K562 (cell line): Measurements from ENCODE around the gene AICDA. TPM values are rescaled to one million over a fixed set of nuclear protein-coding genes. Genes with fewer than 3 reads are reported as not detected.

Source experiments
- ATAC-seq: fragments of 200-7000 bp; cut with Tn5 transposase; 3 replicates; pipeline ENCODE4 v1.9.1; 2020; ENCODE audit warnings: moderate library complexity
- BruUV-seq: library from RNA; stranded (reverse); fragments of 400-500 nt; replicated peaks from 2 replicates; lab custom pipeline; 2021; lab: Mats Ljungman, UMichigan
- CTCF ChIA-PET: fragments of 300-600 bp; formaldehyde crosslinking; extraction: SDS; loops from one replicate; lab custom pipeline; 2021; ENCODE audit warnings: low intra/inter-chr PET ratio; lab: Yijun Ruan, JAX
- POLR2A ChIA-PET: fragments of 300-600, 350-650 bp; sonication (Branson Sonifier 250); formaldehyde crosslinking; extraction: SDS; loops from one replicate; lab custom pipeline; 2021; ENCODE audit warnings: antibody characterized with exemption, inconsistent platforms; lab: Yijun Ruan, JAX
- DNase-seq, 4 experiments: peaks; one replicate each; pipeline versions ENCODE4 v3.0.0 to v3.0.0-alpha.2; 2011 to 2018; ENCODE audit warnings: low spot score in 3 of 4, mixed read lengths in 3 of 4; ENCODE audit errors: extremely low read depth in 1 of 4
- FAIRE-seq: peaks from 2 replicates; lab custom pipeline; 2011; peaks lifted over from hg19 to GRCh38; lab: Jason Lieb, UNC
- H2AFZ ChIP-seq: 2 replicates; pipeline ENCODE4 v1.6.0; 2011; ENCODE audit warnings: low read depth, low read length, control low read depth, inconsistent platforms
- H3K27ac ChIP-seq: fragments of 200-600 bp; 3 replicates; pipeline ENCODE4 v1.8.0; 2011; ENCODE audit warnings: low read depth, mild to moderate bottlenecking, control low read depth, inconsistent platforms, low read length, moderate library complexity, mixed read lengths; ENCODE audit errors: extremely low read depth
- H3K27me3 ChIP-seq, 2 experiments: fragments of 300-600 bp in 1 of 2; 2 replicates in 1 of 2; 3 replicates in 1 of 2; pipeline versions ENCODE4 v1.6.0 to v1.8.0; 2011; ENCODE audit warnings: inconsistent platforms in 2 of 2, low read length in 2 of 2, mild to moderate bottlenecking in 1 of 2, mixed read lengths in 1 of 2, moderate library complexity in 1 of 2; ENCODE audit not compliant: control insufficient read depth in 2 of 2, insufficient read depth in 2 of 2
- H3K36me3 ChIP-seq: fragments of 300-600 bp; 3 replicates; pipeline ENCODE4 v1.8.0; 2011; ENCODE audit warnings: mild to moderate bottlenecking, low read length, inconsistent platforms; ENCODE audit not compliant: control insufficient read depth, insufficient read depth
- H3K4me1 ChIP-seq, 2 experiments: fragments of 200-600 bp in 1 of 2; replicated peaks in 1 of 2; 2 replicates in 1 of 2; 3 replicates in 1 of 2; pipeline versions ENCODE4 v1.5.1 to v1.8.0; 2011; ENCODE audit warnings: inconsistent platforms in 2 of 2, low read length in 2 of 2, mild to moderate bottlenecking in 1 of 2, mixed read lengths in 1 of 2, moderate library complexity in 1 of 2; ENCODE audit not compliant: control insufficient read depth in 2 of 2, insufficient read depth in 2 of 2
- H3K4me2 ChIP-seq: 2 replicates; pipeline ENCODE4 v1.6.1; 2011; ENCODE audit warnings: low read length, control low read depth, inconsistent platforms, mixed read lengths; ENCODE audit not compliant: insufficient read depth
- H3K4me3 ChIP-seq: fragments of 200-600 bp; sonication (generic), shearing (Covaris generic); 2 replicates; pipeline ENCODE4 v1.5.1; 2016; ENCODE audit warnings: control low read depth, inconsistent platforms
- H3K79me2 ChIP-seq: fragments of 200-600 bp; 3 replicates; pipeline ENCODE4 v1.8.0; 2011; ENCODE audit warnings: low read length, inconsistent platforms; ENCODE audit not compliant: control insufficient read depth, insufficient read depth
- H3K9ac ChIP-seq, 2 experiments: 2 replicates each; pipeline versions ENCODE4 v1.6.0 to v1.6.1; 2011; ENCODE audit warnings: low read depth in 2 of 2, low read length in 2 of 2, control low read depth in 1 of 2, inconsistent platforms in 1 of 2, mild to moderate bottlenecking in 1 of 2, mixed read lengths in 1 of 2; ENCODE audit not compliant: insufficient read depth in 1 of 2
- H3K9me1 ChIP-seq: one replicate; pipeline ENCODE4 v1.6.0; 2011; ENCODE audit warnings: inconsistent platforms, mild to moderate bottlenecking, low read length, moderate library complexity; ENCODE audit not compliant: control insufficient read depth, insufficient read depth
- H3K9me3 ChIP-seq: replicated peaks from 2 replicates; pipeline ENCODE4 v1.5.1; 2011; ENCODE audit warnings: low read depth, low read length, inconsistent platforms; ENCODE audit not compliant: control insufficient read depth, insufficient read depth
- H4K20me1 ChIP-seq: replicated peaks from 2 replicates; pipeline ENCODE4 v1.6.1; 2011; ENCODE audit warnings: low read length, inconsistent platforms, mixed read lengths; ENCODE audit not compliant: control insufficient read depth, insufficient read depth
- DACH1 ChIP-seq: fragments of 450-650 bp; IDR thresholded peaks from 2 replicates; pipeline ENCODE4 v1.6.1; 2018; ENCODE audit not compliant: partially characterized antibody
- E4F1 ChIP-seq: fragments of 250-450 bp; sonication (Bioruptor Pico); IDR thresholded peaks from 2 replicates; pipeline ENCODE4 v1.5.0; 2021; ENCODE audit warnings: mild to moderate bottlenecking, borderline replicate concordance
- ETV6 ChIP-seq, 3 experiments: fragments of 150-350 bp in 1 of 3; sonication (generic) in 1 of 3; formaldehyde crosslinking in 1 of 3; IDR thresholded peaks; 2 replicates each; pipeline versions ENCODE4 v1.6.1 to v1.8.0; 2014 to 2022; ENCODE audit warnings: borderline replicate concordance in 2 of 3, low read depth in 2 of 3, antibody characterized with exemption in 1 of 3, low read length in 1 of 3, mild to moderate bottlenecking in 1 of 3, missing genetic modification reagents in 1 of 3
- SAFB ChIP-seq: fragments of 200-400 bp; formaldehyde crosslinking; IDR thresholded peaks from 2 replicates; pipeline ENCODE4 v1.6.1; 2017; ENCODE audit warnings: low read depth, low read length, borderline replicate concordance
- SMARCA4 ChIP-seq: fragments of 450-650 bp; IDR thresholded peaks from 2 replicates; pipeline ENCODE4 v1.6.1; 2016
- STAT6 ChIP-seq: sonication (generic); formaldehyde crosslinking; IDR thresholded peaks from 2 replicates; pipeline ENCODE4 v1.8.1; 2023; ENCODE audit warnings: mild to moderate bottlenecking, missing genetic modification reagents
- SUPT5H ChIP-seq: fragments of 450-650 bp; IDR thresholded peaks from 2 replicates; pipeline ENCODE4 v1.6.1; 2016
- TCFL5 ChIP-seq: fragments of 250-450 bp; sonication (Bioruptor Pico); conservative IDR thresholded peaks from 2 replicates; pipeline ENCODE4 v1.6.1; 2021; ENCODE audit warnings: mild to moderate bottlenecking, moderate library complexity, matching md5 sums
- TSC22D4 ChIP-seq: fragments of 450-650 bp; IDR thresholded peaks from 2 replicates; pipeline ENCODE4 v1.6.1; 2016; ENCODE audit warnings: missing genetic modification characterization, missing biosample characterization, control low read depth
- ZBTB12 ChIP-seq: fragments of 250-450 bp; sonication (Bioruptor Pico); IDR thresholded peaks from 2 replicates; pipeline ENCODE4 v1.4.0; 2020
- ZBTB8A ChIP-seq: fragments of 450-650 bp; IDR thresholded peaks from 2 replicates; pipeline ENCODE4 v1.6.1; 2018; ENCODE audit warnings: mild to moderate bottlenecking, moderate library complexity; ENCODE audit not compliant: partially characterized antibody
- ZNF785 ChIP-seq: fragments of 250-450 bp; sonication (Bioruptor Pico); IDR thresholded peaks from 2 replicates; pipeline ENCODE4 v1.4.0; 2020; ENCODE audit warnings: mild to moderate bottlenecking
- WGBS: fragments of 100-300 bp; shearing (Covaris generic); methylation state at CpG from one replicate; pipeline ENCODE4 v1.1.6; 2016; ENCODE audit warnings: low coverage, mixed read lengths; ENCODE audit not compliant: insufficient coverage; ENCODE audit errors: missing lambda C conversion rate; 5-methylcytosine and 5-hydroxymethylcytosine counted together
- in situ Hi-C: fragments of 300-500 bp; cut with MboI; formaldehyde crosslinking; loops from 4 replicates; pipeline ENCODE4 v1.15.0; 2018; ENCODE audit warnings: inconsistent platforms, mixed read lengths
- intact Hi-C: fragments of 100-400 bp; cut with micrococcal nuclease; formaldehyde crosslinking; loops from 2 replicates; pipeline ENCODE4 v1.14.2; 2022
- polyA plus RNA-seq, 8 experiments: library from polyadenylated mRNA; depleted of rRNA in 4 of 8; stranded (reverse) in 5 of 8; unstranded in 3 of 8; fragments of >200 nt; fragmentation: Nextera tagmentation in 2 of 8; fragmentation: Illumina TruSeq in 1 of 8; extraction: Ambion mirVana in 2 of 8; extraction: Trizol in 1 of 8; gene quantifications; 2 replicates each; pipeline versions ENCODE4 v1.2.1 to v1.2.3, GENCODE V29; 2011 to 2014; ENCODE audit warnings: inconsistent platforms in 1 of 8, missing spikeins in 1 of 8
- total RNA-seq, 7 experiments: library from RNA; depleted of rRNA in 6 of 7; stranded (reverse); fragments of >200 nt in 6 of 7; fragmentation: Illumina TruSeq in 2 of 7; extraction: Trizol in 2 of 7; gene quantifications; 2 replicates each; pipeline versions ENCODE4 v1.2.1 to v1.2.3, GENCODE V29; 2011 to 2021; ENCODE audit warnings: low replicate concordance in 1 of 7

AICDA gene
- total and polyA plus RNA-seq, 9 of the 15 experiments (the other 6 are each of a cell fraction or from before 2014, with no cell fraction given), result not detected

- TF ChIP-seq E4F1 (no peak), ZBTB12 (CRISPR knock-in tag) (no peak)
Measured at GRCh38 chr12:8644345-8645248, 31.9 kb upstream of the AICDA start (continued).

- no peak for ATAC-seq
- DNase-seq, result no peak
- in situ Hi-C loops, result no loop called here
- H3K4me2 ChIP-seq, result no peak overlapping the region
- H2AFZ ChIP-seq, result no peak overlapping the region
- H3K4me1 ChIP-seq, result no peaks in the 10 kb centered on the region
- peaks cover 2 to 5% of the 10 kb centered on the region in 2 experiments; a peak in 3 of 5 replicates for H3K27me3 ChIP-seq
- H3K27ac ChIP-seq, result no peak overlapping the region
- no peaks in the 10 kb centered on the region for H4K20me1 ChIP-seq
- no peak overlapping the region for H3K4me3 ChIP-seq
- no peaks in the 10 kb centered on the region for H3K36me3 ChIP-seq
- POLR2A ChIA-PET, result no interaction called here
- 0% methylated on average over 1 of the region's 1 CpG for WGBS
- no peaks in the 10 kb centered on the region for H3K9me3 ChIP-seq
- no TSS peak for BruUV-seq
- CTCF ChIA-PET, result no interaction called here
- no peaks in the 10 kb centered on the region for H3K79me2 ChIP-seq
- no peak overlapping the region for H3K9ac ChIP-seq
- intact Hi-C loops, result no loop called here
- no peaks in the 10 kb centered on the region for H3K9me1 ChIP-seq
- FAIRE-seq, result no peak
- TF ChIP-seq SMARCA4 (no peak), TCFL5 (CRISPR knock-in tag) (no peak), TSC22D4 (tag) (no peak), DACH1 (peak; percentile 100), SAFB (0 out of 2 replicates have a peak, but pooled peaks have one; percentile 50), ZBTB8A (no peak), STAT6 (no peak), ZNF785 (CRISPR knock-in tag) (no peak), ETV6 (IDR thresholded peaks at IDR 0.05; ENCODE audit: borderline replicate concordance in 1 of 2, low read depth in 2 of 2, low read length in 1 of 2) (no peak), ETV6 (CRISPR knock-in tag; IDR thresholded peaks at IDR 0.05; ENCODE audit: borderline replicate concordance) (no peak), SUPT5H (no peak)
Measured at GRCh38 chr12:8642775-8643174, 30.1 kb upstream of the AICDA start.
